CD14-positive monocyte (primary cell): Measurements from ENCODE around the gene GLCE. TPM values are rescaled to one million over a fixed set of nuclear protein-coding genes. Genes with fewer than 3 reads are reported as not detected.

Source experiments
- DNase-seq, 3 donors: peaks; one replicate each; pipeline ENCODE4 v3.0.0-alpha.2; 2011 to 2022
- H2AFZ ChIP-seq: 2 replicates; pipeline ENCODE4 v1.6.0; 2012; ENCODE audit warnings: mild to moderate bottlenecking, low read depth, low read length, inconsistent platforms; ENCODE audit not compliant: insufficient read depth, poor library complexity, severe bottlenecking
- H3K27ac ChIP-seq, 2 donors: 1 replicate in 1 of 2; 2 replicates in 1 of 2; pipeline ENCODE4 v1.5.1; 2012 to 2013; ENCODE audit warnings: low read length in 2 of 2, control low read depth in 1 of 2, inconsistent platforms in 1 of 2, low read depth in 1 of 2, mild to moderate bottlenecking in 1 of 2
- H3K27me3 ChIP-seq, 2 donors: one replicate each; pipeline versions ENCODE4 v1.6.0 to v1.6.1; 2011 to 2013; ENCODE audit warnings: low read length in 2 of 2; ENCODE audit not compliant: control insufficient read depth in 2 of 2, insufficient read depth in 2 of 2
- H3K36me3 ChIP-seq, 2 donors: replicated peaks in 1 of 2; 1 replicate in 1 of 2; 2 replicates in 1 of 2; pipeline versions ENCODE4 v1.5.1 to v1.6.1; 2012 to 2013; ENCODE audit warnings: low read length in 2 of 2, control low read depth in 1 of 2, inconsistent platforms in 1 of 2, mild to moderate bottlenecking in 1 of 2; ENCODE audit not compliant: insufficient read depth in 2 of 2, control insufficient read depth in 1 of 2
- H3K4me1 ChIP-seq, 2 donors: 1 replicate in 1 of 2; 2 replicates in 1 of 2; pipeline versions ENCODE4 v1.5.1 to v1.6.1; 2012 to 2013; ENCODE audit warnings: low read length in 2 of 2, control low read depth in 1 of 2, inconsistent platforms in 1 of 2, mild to moderate bottlenecking in 1 of 2, moderate library complexity in 1 of 2; ENCODE audit not compliant: insufficient read depth in 2 of 2, control insufficient read depth in 1 of 2
- H3K4me2 ChIP-seq: replicated peaks from 2 replicates; pipeline ENCODE3; 2012; ENCODE audit warnings: low read length, moderate library complexity, mild to moderate bottlenecking; ENCODE audit not compliant: poor library complexity, severe bottlenecking; ENCODE audit errors: extremely low read depth
- H3K4me3 ChIP-seq, 3 experiments: fragments of 200-600 bp in 1 of 3; sonication (generic) in 1 of 3; replicated peaks in 1 of 3; 1 replicate in 2 of 3; 2 replicates in 1 of 3; pipeline ENCODE4 v1.5.1; 2011 to 2013; ENCODE audit warnings: low read length in 3 of 3, mild to moderate bottlenecking in 3 of 3, control low read depth in 2 of 3, low read depth in 2 of 3, inconsistent platforms in 1 of 3, moderate library complexity in 1 of 3
- H3K79me2 ChIP-seq: 2 replicates; pipeline ENCODE4 v1.6.0; 2012; ENCODE audit warnings: mild to moderate bottlenecking, control low read depth, inconsistent platforms, low read length, moderate library complexity; ENCODE audit not compliant: insufficient read depth
- H3K9ac ChIP-seq: 2 replicates; pipeline ENCODE4 v1.6.0; 2017; ENCODE audit warnings: low read length, mild to moderate bottlenecking; ENCODE audit not compliant: insufficient read depth, poor library complexity, severe bottlenecking
- H3K9me3 ChIP-seq, 2 donors: replicated peaks in 1 of 2; 1 replicate in 1 of 2; 2 replicates in 1 of 2; pipeline versions ENCODE4 v1.5.1 to v1.6.1; 2012 to 2013; ENCODE audit warnings: low read length in 2 of 2, control low read depth in 1 of 2; ENCODE audit not compliant: control insufficient read depth in 1 of 2, insufficient read depth in 1 of 2
- H4K20me1 ChIP-seq: 2 replicates; pipeline ENCODE4 v1.6.0; 2012; ENCODE audit warnings: mild to moderate bottlenecking, low read length, control low read depth, moderate library complexity; ENCODE audit not compliant: insufficient read depth
- H3K27ac Mint-ChIP-seq, 7 donors: one replicate each; pipeline ENCODE4 v1.8.0; 2020; ENCODE audit warnings: mild to moderate bottlenecking in 7 of 7, mixed read lengths in 7 of 7, moderate library complexity in 6 of 7, inconsistent platforms in 2 of 7
- H3K27me3 Mint-ChIP-seq, 3 donors: one replicate each; pipeline ENCODE4 v1.8.0; 2021 to 2022; ENCODE audit warnings: low read depth in 3 of 3, mild to moderate bottlenecking in 3 of 3, mixed read lengths in 3 of 3, moderate library complexity in 3 of 3, inconsistent platforms in 1 of 3
- H3K36me3 Mint-ChIP-seq, 2 donors: one replicate each; pipeline ENCODE4 v1.8.0; 2020; ENCODE audit warnings: mixed read lengths in 2 of 2, inconsistent platforms in 1 of 2, mild to moderate bottlenecking in 1 of 2
- H3K4me1 Mint-ChIP-seq: one replicate; pipeline ENCODE4 v1.8.0; 2020; ENCODE audit warnings: mild to moderate bottlenecking, mixed read lengths
- H3K4me3 Mint-ChIP-seq, 2 donors: one replicate each; pipeline ENCODE4 v1.8.0; 2020; ENCODE audit warnings: mild to moderate bottlenecking in 2 of 2, mixed read lengths in 2 of 2, moderate library complexity in 1 of 2
- H3K9me3 Mint-ChIP-seq, 7 donors: one replicate each; pipeline ENCODE4 v1.8.0; 2020 to 2022; ENCODE audit warnings: mixed read lengths in 7 of 7, mild to moderate bottlenecking in 6 of 7, moderate library complexity in 6 of 7, inconsistent platforms in 2 of 7
- WGBS: methylation state at CpG from one replicate; pipeline ENCODE4 v1.1.5; 2013; ENCODE audit warnings: missing lambda C conversion rate; ENCODE audit not compliant: insufficient coverage; 5-methylcytosine and 5-hydroxymethylcytosine counted together
- intact Hi-C, 2 donors: fragments of 100-400 bp; cut with micrococcal nuclease; formaldehyde crosslinking; loops; one replicate each; pipeline versions ENCODE4 v1.15.0 to v1.15.1; 2023
- polyA plus RNA-seq, 3 donors: library from polyadenylated mRNA; depleted of rRNA in 1 of 3; unstranded in 2 of 3; stranded (reverse) in 1 of 3; fragments of 300-500 nt in 2 of 3; fragments of >200 nt in 1 of 3; fragmentation: Illumina TruSeq in 2 of 3; gene quantifications; 1 replicate in 2 of 3; 2 replicates in 1 of 3; pipeline ENCODE4 v1.2.3, GENCODE V29; 2012 to 2021
- TF ChIP-seq, protein P1 (sequence below): fragments of 200-600 bp; IDR thresholded peaks from one replicate; pipeline ENCODE4 v1.8.0; 2022; ENCODE audit warnings: antibody characterized with exemption, mild to moderate bottlenecking

GLCE gene
- polyA plus RNA-seq, 3 donors = 11.0 to 24.3 (median 24.0) TPM

DNA sequence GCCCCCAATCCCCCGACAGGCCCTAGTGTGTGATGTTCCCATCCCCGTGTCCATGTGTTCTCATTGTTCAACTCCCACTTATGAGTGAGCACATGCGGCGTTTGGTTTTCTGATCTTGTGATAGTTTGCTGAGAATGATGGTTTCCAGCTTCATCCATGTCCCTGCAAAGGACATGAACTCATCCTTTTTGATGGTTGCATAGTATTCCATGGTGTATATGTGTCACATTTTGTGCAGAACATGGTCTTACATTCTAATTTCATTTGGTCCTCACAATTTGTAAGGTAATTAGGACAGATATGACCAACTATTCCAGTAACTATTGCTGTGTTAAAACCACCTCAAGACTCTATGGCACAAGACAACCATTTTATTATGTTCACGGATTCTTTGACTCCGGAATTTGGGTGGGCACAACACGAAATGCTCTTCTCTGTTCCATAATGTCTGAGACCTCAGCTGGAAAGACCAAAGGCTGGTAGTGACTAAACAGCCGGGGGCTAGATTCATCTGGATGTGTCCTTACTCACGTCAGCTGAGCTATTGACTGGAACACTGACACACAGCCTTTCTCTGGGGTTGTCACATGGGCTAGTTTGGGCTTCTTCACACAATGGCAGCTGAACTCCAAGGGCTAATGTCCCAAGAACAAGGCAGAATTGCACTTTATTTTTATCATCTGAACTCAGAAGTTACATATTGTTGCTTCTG lies 13.6 kb upstream of the GLCE start:
- H3K36me3 Mint-ChIP-seq = no peaks in the 10 kb centered on the region
- Histone ChIP-seq H3K4me1 (peaks cover 0 to 6% of the 10 kb centered on the region in 2 donors), H3K9ac (no peak overlapping the region), H3K4me2 (no peak overlapping the region), H3K36me3 (no peaks in the 10 kb centered on the region), H4K20me1 (no peaks in the 10 kb centered on the region), H3K27ac (no peak overlapping the region), H3K27me3 (peaks cover 10 to 12% of the 10 kb centered on the region in 2 donors), H3K4me3 (no peak overlapping the region), H2AFZ (peak overlapping the region; percentile 3), H3K9me3 (no peaks in the 10 kb centered on the region), H3K79me2 (no peaks in the 10 kb centered on the region)
- DNase-seq = no peak
- intact Hi-C loops = no loop called here
- peaks cover 8 to 19% (median 19%) of the 10 kb centered on the region in 3 donors for H3K27me3 Mint-ChIP-seq
- H3K27ac Mint-ChIP-seq = peak overlapping the region in 1 of 7 donors; percentile 40
- TF ChIP-seq, protein P1, sequence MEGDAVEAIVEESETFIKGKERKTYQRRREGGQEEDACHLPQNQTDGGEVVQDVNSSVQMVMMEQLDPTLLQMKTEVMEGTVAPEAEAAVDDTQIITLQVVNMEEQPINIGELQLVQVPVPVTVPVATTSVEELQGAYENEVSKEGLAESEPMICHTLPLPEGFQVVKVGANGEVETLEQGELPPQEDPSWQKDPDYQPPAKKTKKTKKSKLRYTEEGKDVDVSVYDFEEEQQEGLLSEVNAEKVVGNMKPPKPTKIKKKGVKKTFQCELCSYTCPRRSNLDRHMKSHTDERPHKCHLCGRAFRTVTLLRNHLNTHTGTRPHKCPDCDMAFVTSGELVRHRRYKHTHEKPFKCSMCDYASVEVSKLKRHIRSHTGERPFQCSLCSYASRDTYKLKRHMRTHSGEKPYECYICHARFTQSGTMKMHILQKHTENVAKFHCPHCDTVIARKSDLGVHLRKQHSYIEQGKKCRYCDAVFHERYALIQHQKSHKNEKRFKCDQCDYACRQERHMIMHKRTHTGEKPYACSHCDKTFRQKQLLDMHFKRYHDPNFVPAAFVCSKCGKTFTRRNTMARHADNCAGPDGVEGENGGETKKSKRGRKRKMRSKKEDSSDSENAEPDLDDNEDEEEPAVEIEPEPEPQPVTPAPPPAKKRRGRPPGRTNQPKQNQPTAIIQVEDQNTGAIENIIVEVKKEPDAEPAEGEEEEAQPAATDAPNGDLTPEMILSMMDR = no peak
- 96% methylated on average over 4 of the region's 9 CpGs for WGBS
- H3K9me3 Mint-ChIP-seq = peaks cover 0 to 4% (median 0%) of the 10 kb centered on the region in 7 donors
- no peak overlapping the region for H3K4me3 Mint-ChIP-seq
- H3K4me1 Mint-ChIP-seq = peaks cover 12% of the 10 kb centered on the region

GRCh38 chr15:69148465-69148864 lies 12.0 kb upstream of the GLCE start:
- H3K4me2 ChIP-seq = no peak overlapping the region
- Mint-ChIP-seq H3K4me1 (peaks cover 12% of the 10 kb centered on the region), H3K27me3 (peaks cover 9 to 19% (median 16%) of the 10 kb centered on the region in 3 donors), H3K4me3 (no peak overlapping the region), H3K9me3 (peaks cover 0 to 4% (median 0%) of the 10 kb centered on the region in 7 donors), H3K36me3 (no peaks in the 10 kb centered on the region), H3K27ac (no peak overlapping the region)
- TF ChIP-seq, protein P1 = no peak
- H3K79me2 ChIP-seq = no peaks in the 10 kb centered on the region
- no peak for DNase-seq
- intact Hi-C loops = no loop called here
- H3K4me3 ChIP-seq = no peak overlapping the region
- H3K27ac ChIP-seq = no peak overlapping the region
- peaks cover 0 to 6% of the 10 kb centered on the region in 2 donors for H3K4me1 ChIP-seq
- H3K36me3 ChIP-seq = no peaks in the 10 kb centered on the region
- no peaks in the 10 kb centered on the region for H4K20me1 ChIP-seq
- no peaks in the 10 kb centered on the region for H3K9me3 ChIP-seq
- no peak overlapping the region for H2AFZ ChIP-seq
- H3K9ac ChIP-seq = no peak overlapping the region
- 100% methylated on average over 1 of the region's 1 CpG for whole genome bisulfite sequencing
- peaks cover 10 to 12% of the 10 kb centered on the region in 2 donors for H3K27me3 ChIP-seq
